ENCODE measurements around the gene RASD1.

RASD1 gene, protein sequence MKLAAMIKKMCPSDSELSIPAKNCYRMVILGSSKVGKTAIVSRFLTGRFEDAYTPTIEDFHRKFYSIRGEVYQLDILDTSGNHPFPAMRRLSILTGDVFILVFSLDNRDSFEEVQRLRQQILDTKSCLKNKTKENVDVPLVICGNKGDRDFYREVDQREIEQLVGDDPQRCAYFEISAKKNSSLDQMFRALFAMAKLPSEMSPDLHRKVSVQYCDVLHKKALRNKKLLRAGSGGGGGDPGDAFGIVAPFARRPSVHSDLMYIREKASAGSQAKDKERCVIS

DNA sequence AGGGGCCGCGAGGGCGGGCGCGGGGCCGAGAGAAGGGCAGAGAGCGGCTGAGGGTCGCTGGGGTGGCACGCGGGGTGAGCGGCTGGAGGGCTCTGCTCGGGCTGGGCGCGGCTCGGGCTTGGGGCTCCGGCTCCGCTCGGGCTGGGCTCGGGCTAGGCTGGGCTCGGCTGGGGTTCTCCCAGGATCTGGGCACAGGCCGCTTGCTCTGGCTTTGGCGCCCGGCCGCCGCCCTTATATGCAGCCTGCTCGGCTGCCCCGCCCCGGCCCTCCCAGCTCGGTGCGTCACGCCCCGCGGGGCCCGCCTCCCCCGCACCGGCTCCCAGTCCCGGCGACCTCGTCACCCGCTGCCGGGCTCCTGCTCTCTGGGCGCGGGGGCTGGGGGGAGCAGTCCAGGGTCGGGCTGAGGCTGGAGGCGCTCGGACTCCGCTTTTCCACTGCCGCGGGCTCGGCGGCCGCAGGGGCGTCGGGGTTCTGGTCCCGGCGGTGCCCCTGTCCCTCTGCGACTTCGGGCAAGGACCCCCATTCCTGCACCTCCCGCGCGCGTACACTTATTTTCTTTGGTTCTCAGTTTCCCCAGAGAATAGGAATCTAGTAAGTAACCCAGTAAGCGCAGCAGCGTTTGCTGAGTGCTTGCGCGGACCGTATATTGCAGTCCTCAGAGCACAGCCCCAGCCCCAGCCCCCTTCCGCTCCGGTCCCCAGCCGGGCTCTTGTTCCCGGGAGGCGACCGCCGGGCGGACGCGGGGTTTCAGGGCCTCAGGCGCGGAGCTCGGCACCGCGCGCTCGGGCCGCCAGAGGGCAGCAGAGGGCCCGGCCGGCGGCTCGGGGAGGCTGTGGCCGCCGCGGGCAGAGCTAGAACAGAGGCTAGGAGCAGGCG lies at the start of gene RASD1:
Gene RASD1 (minus strand): TSS at position 207 of the 876 bp plus-strand sequence. CDS start 214 bp downstream, outside the sequence.
- H3K9me3 Mint-ChIP-seq: no peaks in the 10 kb centered on the region
- H3K27me3 Mint-ChIP-seq (ENCODE audit: low read depth): peaks cover 20% of the 10 kb centered on the region
- H3K4me3 Mint-ChIP-seq: peak within 1 kb of the TSS; percentile 79
- H3K27ac Mint-ChIP-seq: peak within 1 kb of the TSS; percentile 28
- peak; percentile 86 for DNase-seq (ENCODE audit: low spot score)
- peaks cover 8% of the 10 kb centered on the region for H3K4me1 Mint-ChIP-seq (ENCODE audit: low read depth)
- peaks cover 12% of the 10 kb centered on the region for H3K36me3 Mint-ChIP-seq (ENCODE audit: low read depth)

DNA sequence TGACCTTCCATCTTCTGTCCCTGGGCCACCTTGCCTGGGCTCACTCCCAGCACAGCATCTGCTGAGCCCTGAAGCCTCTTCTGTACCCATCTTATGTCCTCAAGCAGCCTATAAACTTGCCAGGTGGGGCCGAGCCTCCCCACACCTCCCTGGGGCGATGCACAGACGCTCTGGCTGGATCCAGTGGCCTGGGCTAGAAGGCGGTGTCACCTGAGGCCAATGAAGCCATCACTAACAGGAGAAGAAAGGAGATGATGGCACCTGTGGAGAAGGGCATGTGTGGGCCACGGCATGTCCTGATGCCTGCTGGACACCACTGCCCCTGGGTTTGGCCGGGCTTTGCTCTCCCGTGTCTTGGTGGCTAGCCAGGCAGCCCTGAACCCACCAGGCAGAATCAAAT lies 49.8 kb upstream of the RASD1 start:
- Mint-ChIP-seq H3K36me3 (ENCODE audit: low read depth) (no peaks in the 10 kb centered on the region), H3K27me3 (ENCODE audit: low read depth) (no peaks in the 10 kb centered on the region), H3K4me3 (no peak overlapping the region), H3K4me1 (ENCODE audit: low read depth) (no peaks in the 10 kb centered on the region), H3K9me3 (no peaks in the 10 kb centered on the region), H3K27ac (no peak overlapping the region)
- DNase-seq (ENCODE audit: low spot score): no peak

DNA sequence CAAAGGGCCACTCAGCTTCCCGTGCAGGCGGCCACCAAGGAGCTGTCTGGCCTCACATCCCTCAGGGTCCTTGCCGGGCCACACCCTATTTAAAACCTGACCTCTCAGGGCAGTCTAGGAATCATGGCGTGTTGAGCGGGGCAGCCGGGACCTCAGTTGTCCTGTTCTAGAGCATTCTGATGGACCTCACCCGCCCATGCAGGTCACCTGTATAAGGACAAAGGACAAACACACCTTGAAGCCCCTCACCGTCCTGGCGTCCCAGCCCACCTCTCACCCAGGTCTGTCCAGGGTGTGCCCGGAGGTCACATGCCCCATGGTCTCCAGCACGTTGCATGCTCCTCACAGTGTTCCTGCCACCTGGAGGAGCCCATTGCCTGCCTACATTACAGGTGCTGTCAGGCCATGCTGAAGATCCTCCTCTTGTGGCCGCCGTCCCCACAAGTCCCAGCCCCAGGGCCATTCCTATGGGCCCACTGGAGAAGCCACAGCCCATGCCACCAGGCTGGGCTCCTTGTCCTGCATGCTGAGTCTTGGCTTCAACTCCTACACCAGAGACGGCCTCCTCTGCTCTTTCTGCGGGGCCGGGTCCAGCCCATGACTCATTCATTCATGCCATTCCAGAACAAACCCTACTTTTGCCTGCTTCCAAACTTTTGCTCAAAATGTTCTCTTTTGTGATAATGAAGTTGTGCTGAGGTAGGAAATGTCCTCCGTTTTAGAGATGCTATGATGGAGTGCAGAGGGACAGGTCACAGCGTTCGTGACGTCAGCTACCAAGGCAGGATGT lies 49.0 kb upstream of the RASD1 start:
- Mint-ChIP-seq H3K36me3 (ENCODE audit: low read depth) (no peaks in the 10 kb centered on the region), H3K9me3 (no peaks in the 10 kb centered on the region), H3K27me3 (ENCODE audit: low read depth) (no peaks in the 10 kb centered on the region), H3K4me1 (ENCODE audit: low read depth) (no peaks in the 10 kb centered on the region), H3K4me3 (no peak overlapping the region), H3K27ac (no peak overlapping the region)
- DNase-seq (ENCODE audit: low spot score): no peak

DNA sequence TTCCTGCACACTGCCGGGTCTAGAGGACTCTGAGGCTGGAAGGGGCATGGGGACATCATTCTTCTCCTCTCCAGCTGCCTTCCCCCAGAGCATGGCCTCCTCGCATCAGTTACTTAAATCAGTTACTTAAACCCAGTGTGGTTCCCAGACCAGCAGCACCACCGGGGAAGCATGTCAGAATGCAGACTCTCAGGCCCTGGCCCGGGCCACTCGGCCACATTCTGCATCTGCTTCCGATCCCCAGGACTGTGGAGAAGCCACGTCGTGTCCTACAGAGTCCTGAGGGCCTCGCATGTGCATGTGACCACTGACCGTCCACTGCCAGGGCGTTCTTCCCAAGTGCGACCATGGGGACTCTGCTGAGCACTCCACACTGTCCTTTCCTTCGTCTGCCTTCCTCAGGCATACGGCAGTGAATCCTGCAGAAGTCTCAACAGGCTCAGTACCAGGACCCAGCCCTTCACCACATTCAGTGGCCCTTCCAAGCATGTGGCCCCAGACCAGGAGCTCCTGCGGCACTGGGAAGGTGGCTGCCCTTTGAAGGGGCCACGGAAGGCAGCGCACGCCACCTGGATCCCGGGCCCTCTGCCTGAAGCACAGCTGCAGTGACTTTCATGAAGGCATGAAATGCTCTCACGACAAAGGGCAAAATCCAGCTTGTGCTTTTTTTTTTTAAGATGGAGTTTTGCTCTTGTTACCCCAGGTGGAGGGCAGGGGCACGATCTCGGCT lies 46.9 kb upstream of the RASD1 start:
- no peak for DNase-seq (ENCODE audit: low spot score)
- Mint-ChIP-seq H3K27ac (no peak overlapping the region), H3K36me3 (ENCODE audit: low read depth) (no peaks in the 10 kb centered on the region), H3K4me3 (no peak overlapping the region), H3K27me3 (ENCODE audit: low read depth) (no peaks in the 10 kb centered on the region), H3K4me1 (ENCODE audit: low read depth) (no peaks in the 10 kb centered on the region), H3K9me3 (no peaks in the 10 kb centered on the region)

DNA sequence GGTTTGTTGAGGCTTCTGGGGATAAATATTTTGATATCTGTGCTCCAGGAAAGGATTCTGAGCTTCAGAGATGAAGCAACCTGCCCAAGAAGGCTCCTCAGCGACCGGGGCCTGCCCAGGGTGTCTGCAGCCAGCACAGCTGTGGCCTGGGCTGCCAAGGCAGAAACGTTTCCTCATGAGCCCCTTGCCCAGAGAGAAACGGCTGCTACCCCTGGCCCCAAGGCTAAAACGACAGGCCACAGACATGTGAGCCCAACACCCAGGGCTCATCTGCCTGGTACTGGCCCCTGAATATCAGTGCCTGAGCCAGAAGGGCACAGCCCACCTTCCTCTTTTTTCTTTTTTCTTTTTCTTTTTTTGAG lies 45.4 kb upstream of the RASD1 start:
- H3K4me3 Mint-ChIP-seq: no peak overlapping the region

DNA sequence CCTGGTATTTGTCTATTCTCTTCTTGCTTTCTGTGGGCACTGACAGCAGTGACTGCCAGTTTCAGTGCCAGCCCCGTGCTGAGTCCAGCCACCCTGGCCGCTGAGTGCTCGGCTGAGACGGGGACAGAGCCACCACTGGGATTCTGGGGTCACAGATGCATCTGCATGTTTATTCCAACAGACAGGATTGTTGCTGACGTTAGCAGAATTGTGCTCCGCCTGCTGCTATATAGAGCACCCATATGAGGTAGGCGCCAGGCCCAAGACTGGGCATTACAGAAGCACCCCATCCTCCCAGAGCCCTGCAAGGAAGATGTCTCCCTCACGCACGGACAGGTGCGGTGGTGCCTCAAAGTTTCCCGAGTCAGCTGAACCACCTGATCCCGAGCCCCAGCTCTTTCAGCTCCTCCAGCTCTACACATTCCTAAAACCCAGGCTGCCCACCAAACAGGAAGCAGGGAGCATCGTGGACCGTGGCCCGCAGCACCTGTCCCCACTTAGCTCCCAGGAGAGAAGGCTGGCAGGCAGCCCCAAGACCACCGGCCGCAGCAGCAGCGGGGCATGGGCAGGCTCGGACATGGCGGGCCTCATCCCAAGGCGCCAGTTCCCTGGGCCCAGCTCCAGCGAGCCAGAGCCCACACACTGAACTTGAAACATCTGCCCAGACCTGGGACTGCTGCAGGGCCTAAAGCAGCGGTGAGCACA lies 44.9 kb upstream of the RASD1 start:
- H3K27ac Mint-ChIP-seq: no peak overlapping the region
- H3K9me3 Mint-ChIP-seq: no peaks in the 10 kb centered on the region
- DNase-seq (ENCODE audit: low spot score): no peak
- no peaks in the 10 kb centered on the region for H3K27me3 Mint-ChIP-seq (ENCODE audit: low read depth)
- H3K4me1 Mint-ChIP-seq (ENCODE audit: low read depth): no peaks in the 10 kb centered on the region
- no peak overlapping the region for H3K4me3 Mint-ChIP-seq
- H3K36me3 Mint-ChIP-seq (ENCODE audit: low read depth): no peaks in the 10 kb centered on the region

More for the DNA sequence above, 45.4 kb upstream of the RASD1 start:
- no peak overlapping the region for H3K27ac Mint-ChIP-seq
- H3K36me3 Mint-ChIP-seq (ENCODE audit: low read depth): no peaks in the 10 kb centered on the region
- no peaks in the 10 kb centered on the region for H3K9me3 Mint-ChIP-seq
- no peaks in the 10 kb centered on the region for H3K27me3 Mint-ChIP-seq (ENCODE audit: low read depth)
- H3K4me1 Mint-ChIP-seq (ENCODE audit: low read depth): no peaks in the 10 kb centered on the region
- no peak for DNase-seq (ENCODE audit: low spot score)

DNA sequence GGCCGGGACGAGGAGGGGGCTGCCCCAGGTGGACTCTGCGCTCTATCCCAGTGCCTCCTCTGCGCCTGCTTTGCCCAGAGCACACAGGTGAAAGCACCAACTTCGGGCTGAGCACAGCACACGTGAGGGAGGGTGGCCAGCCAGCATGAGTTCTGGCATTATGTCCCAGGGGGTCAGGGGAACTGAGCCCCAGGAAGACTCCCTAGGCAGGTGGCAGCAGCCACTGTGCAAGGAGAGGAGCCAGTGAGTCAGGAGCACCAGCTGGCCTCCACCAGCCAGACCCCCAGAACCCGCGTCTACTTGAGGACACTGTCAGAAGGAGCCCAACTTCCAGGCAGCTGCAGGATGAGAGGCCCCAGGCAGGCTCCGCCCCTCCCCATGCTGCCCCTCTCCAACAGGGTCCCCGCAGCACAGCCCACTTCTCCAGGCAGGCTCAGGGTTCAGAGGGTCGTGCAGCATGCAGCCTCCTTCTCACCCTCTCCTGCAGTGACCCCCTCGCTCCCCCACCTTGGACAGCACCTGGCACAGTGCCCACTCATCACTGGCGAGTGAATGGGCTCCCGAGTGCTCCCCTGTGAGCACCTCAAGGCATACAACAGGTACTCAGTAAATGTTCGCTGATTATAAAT lies 44.2 kb upstream of the RASD1 start:
- Mint-ChIP-seq H3K9me3 (no peaks in the 10 kb centered on the region), H3K27me3 (ENCODE audit: low read depth) (no peaks in the 10 kb centered on the region), H3K4me1 (ENCODE audit: low read depth) (no peaks in the 10 kb centered on the region), H3K4me3 (no peak overlapping the region), H3K27ac (no peak overlapping the region), H3K36me3 (ENCODE audit: low read depth) (no peaks in the 10 kb centered on the region)
- no peak for DNase-seq (ENCODE audit: low spot score)

DNA sequence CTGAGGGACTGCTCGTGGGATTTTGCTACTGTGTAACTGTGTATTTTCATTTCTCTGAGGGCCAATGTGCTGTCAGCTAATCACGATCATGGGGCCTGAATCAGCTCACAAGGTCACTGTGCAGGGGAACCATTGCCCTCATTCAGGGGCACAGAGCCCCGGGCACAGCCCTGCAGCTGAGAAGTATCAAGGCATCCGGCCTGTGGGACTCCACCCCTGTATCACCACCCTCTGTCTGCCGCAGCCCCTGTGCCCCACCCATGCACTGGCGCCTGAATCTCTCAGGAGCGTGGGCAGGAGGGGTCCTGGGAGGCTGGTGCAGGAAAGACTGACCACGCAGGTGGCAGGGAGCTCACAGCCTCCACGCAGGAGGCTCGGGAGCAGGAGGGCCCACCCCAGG lies 43.4 kb upstream of the RASD1 start:
- no peaks in the 10 kb centered on the region for H3K4me1 Mint-ChIP-seq (ENCODE audit: low read depth)
- H3K9me3 Mint-ChIP-seq: no peaks in the 10 kb centered on the region
- no peak for DNase-seq (ENCODE audit: low spot score)
- no peak overlapping the region for H3K27ac Mint-ChIP-seq
- H3K36me3 Mint-ChIP-seq (ENCODE audit: low read depth): no peaks in the 10 kb centered on the region
- no peaks in the 10 kb centered on the region for H3K27me3 Mint-ChIP-seq (ENCODE audit: low read depth)
- no peak overlapping the region for H3K4me3 Mint-ChIP-seq

DNA sequence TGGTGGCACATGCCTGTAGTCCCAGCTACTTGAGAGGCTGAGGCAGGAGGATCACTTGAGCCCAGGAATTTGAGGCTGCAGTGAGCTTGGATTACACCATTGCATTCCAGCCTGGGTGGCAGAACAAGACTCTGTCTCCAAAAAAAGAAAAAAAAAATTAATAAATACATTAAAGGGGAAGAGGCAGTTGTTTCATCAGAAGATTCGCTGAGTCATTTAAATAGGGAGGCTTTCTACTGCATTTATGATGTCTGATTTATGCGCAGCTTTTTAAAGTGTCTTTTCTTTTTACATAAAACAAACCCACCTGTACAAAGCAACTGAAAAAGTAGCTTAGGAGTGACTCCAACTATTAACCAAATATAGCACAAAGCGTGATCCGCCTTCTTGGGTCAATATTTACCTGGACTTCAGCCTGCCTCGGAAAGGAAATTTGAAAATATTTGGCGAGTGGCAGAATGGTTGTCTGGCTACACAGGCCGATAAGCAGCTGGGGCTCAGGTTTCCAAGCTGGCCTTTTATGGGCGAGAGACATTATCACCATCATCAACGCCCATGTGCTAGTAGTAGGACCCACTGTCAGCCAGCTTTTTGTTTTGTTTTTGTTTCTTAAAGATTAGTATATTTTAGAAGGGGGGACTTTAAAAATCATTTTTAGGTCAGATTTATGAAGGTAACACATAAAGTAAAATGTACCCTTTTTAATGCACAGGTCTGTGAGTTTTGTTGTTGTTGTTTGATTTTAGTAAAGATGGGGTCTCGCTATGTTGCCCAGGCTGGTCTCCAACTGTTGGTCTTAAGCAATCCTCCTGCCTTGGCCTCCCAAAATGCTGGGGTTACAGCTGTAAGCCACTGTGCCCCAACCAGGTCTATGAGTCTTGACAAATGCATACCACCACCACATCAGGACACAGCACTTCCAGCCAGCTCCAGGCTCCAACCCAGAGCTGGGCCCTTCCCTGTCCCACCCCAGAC lies 42.5 kb upstream of the RASD1 start:
- H3K27ac Mint-ChIP-seq: no peak overlapping the region
- no peaks in the 10 kb centered on the region for H3K27me3 Mint-ChIP-seq (ENCODE audit: low read depth)
- no peak overlapping the region for H3K4me3 Mint-ChIP-seq
- no peaks in the 10 kb centered on the region for H3K9me3 Mint-ChIP-seq
- DNase-seq (ENCODE audit: low spot score): no peak
- H3K36me3 Mint-ChIP-seq (ENCODE audit: low read depth): no peaks in the 10 kb centered on the region
- H3K4me1 Mint-ChIP-seq (ENCODE audit: low read depth): no peaks in the 10 kb centered on the region

DNA sequence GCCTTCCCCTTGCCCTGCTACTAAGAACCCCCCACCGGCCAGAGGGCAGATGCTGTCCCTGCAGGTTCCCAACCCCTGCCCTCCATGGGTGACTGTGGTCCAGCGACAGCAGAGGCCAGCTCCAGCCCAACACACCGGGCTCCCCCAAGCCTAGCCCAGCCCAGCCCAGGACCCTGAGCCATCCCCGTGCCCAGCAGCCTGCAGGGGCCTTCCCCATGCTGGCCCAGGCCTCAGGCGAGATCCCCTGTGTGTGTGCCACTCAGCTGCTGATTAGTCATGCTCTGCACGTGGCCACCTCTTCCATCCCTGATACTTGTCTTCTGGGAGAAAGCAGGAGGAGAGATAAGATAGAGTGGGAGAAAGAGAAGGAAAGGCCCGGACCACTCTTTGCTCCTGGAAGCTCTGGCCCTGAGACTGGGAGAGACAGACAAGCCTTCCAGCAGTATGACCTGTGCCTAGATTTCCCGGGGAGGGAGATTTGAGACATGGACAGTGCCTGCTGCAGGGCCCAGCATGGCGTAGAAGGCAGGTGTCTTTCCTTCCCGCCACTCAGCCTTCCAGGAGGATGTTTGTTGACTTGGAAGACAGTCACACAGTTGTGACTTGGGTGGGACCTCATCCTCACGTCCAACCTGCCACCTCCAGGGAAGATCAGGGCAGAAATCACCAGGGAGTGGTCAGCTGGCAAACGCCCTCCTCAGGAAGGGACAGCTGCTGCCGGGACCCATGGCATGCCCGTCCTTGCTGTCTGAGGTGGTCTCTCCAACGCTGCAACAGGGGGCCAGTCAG lies 41.3 kb upstream of the RASD1 start:
- Mint-ChIP-seq H3K4me3 (no peak overlapping the region), H3K27me3 (ENCODE audit: low read depth) (no peaks in the 10 kb centered on the region), H3K36me3 (ENCODE audit: low read depth) (no peaks in the 10 kb centered on the region), H3K9me3 (no peaks in the 10 kb centered on the region), H3K4me1 (ENCODE audit: low read depth) (no peaks in the 10 kb centered on the region), H3K27ac (no peak overlapping the region)
- DNase-seq (ENCODE audit: low spot score): no peak

DNA sequence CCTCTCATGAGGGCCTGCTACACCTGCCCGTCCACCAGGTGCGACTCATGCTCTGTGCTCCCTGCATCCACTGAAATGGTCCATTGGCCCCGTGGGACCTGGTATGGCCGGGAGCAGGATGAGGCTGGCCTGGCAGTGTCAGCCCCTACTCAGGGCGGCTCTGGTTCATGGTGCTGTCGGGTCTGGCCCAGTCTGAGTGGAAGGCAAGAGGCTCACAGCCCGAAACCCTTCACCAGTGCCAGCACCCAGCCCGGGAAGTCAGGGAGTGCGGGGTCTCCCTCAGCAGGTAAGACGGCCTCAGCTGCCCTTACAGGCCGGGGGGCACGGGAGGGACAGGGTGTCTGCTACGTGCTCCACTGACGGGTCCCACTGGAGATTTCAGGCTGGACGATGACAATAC lies 40.5 kb upstream of the RASD1 start:
- Mint-ChIP-seq H3K36me3 (ENCODE audit: low read depth) (no peaks in the 10 kb centered on the region), H3K9me3 (no peaks in the 10 kb centered on the region), H3K4me1 (ENCODE audit: low read depth) (no peaks in the 10 kb centered on the region), H3K4me3 (no peak overlapping the region), H3K27me3 (ENCODE audit: low read depth) (peaks cover 3% of the 10 kb centered on the region), H3K27ac (no peak overlapping the region)
- no peak for DNase-seq (ENCODE audit: low spot score)

All from T-helper 2 cell treated with Interferon-gamma antibody and Interleukin-4, amounts not matched to agents 5 μg/mL and 100 μg/mL, for 36 hours (primary cell).